ENCODE data around the gene PLEKHH3.

GRCh38 chr17:42660692-42661345, 16.0 kb downstream of the PLEKHH3 start:
- TF ChIP-seq CTCF (IDR thresholded peaks at IDR 0.05) = no peak
- TF ChIP-seq POLR2A (IDR thresholded peaks at IDR 0.05) = no peak

Data from body of pancreas (tissue), 4 donors.